HG03159 (cell line): ENCODE data around the gene RGS3.
"Not testable (repeated sequence)": the region's sequence is repeated elsewhere in the genome, so short reads cannot be mapped to it uniquely, and the experiment has no call there.

Experiments
- ATAC-seq: cut with Tn5 transposase; IDR thresholded peaks from one replicate; pipeline ENCODE4 v1.9.1; 2021; ENCODE audit warnings: mild to moderate bottlenecking, moderate library complexity; ENCODE audit not compliant: unreplicated experiment

The RGS3 gene

DNA sequence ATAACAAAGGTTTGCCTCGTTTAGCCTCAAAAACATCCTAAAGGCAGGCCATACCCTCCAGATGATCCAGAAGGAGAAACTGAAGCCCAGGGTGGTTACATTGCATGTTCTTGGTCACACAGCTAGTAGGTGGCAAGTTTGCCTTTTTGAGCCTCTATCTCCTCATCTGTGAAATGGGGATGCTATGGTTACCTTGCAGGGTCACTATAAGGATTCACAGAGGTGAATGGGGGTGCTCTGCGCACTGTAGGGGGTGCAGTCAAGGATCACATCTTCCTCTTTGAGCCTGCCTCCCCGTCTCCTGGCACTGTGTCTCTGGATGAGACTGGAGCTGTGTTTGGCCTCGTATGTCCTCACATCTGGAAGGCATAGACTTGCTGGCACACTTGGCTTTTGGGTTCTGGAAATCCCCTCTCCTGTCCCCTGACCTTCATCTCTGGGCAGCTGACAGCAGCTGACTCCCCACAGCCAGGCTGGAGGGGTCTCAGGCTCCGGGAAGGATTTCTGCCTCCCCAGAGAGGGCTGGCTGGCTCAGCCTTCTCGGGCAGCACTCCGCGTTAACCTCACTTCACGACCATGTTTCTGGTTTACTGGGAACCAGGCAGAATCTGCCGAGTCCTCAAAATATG lies 167.7 kb downstream of the RGS3 start:
- no peak for ATAC-seq

DNA sequence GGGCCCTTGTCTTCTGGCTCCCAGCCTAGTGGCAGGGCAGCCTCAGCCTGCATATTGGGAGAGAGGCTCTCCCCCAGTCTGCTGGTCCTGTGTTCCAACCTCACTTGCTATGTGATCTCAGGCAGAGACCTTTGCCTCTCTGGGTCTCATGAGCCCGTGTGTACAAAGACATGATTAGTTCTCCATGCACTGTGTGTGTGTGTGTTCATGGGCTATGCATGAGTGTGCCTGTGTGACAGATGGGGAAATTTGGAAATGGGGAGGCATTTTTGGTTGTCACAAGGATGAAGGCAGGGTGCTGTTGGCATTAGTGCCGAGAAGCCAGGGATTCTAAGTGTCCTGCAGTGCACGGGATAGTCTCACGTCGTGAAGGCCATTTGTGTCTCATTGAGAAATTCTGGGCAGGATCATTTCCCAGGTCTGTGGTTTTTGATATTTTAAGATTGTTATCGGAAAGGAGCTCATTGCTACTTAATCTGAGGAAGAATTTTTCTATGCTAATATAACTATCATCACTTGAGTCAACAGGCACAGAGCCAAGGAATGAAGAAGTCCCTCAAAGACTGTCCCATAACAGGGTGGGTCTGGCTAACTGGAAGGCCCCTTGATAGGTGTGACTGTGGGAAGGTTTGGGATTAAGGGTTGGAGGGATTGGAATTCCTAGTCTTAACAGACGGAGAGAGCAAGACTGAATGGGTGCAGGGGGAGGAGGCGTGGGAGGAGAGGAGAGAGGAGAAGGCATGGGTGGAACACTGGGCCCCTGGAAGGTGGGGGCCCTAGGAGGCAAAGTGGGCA lies 168.5 kb downstream of the RGS3 start:
- ATAC-seq: no peak

DNA sequence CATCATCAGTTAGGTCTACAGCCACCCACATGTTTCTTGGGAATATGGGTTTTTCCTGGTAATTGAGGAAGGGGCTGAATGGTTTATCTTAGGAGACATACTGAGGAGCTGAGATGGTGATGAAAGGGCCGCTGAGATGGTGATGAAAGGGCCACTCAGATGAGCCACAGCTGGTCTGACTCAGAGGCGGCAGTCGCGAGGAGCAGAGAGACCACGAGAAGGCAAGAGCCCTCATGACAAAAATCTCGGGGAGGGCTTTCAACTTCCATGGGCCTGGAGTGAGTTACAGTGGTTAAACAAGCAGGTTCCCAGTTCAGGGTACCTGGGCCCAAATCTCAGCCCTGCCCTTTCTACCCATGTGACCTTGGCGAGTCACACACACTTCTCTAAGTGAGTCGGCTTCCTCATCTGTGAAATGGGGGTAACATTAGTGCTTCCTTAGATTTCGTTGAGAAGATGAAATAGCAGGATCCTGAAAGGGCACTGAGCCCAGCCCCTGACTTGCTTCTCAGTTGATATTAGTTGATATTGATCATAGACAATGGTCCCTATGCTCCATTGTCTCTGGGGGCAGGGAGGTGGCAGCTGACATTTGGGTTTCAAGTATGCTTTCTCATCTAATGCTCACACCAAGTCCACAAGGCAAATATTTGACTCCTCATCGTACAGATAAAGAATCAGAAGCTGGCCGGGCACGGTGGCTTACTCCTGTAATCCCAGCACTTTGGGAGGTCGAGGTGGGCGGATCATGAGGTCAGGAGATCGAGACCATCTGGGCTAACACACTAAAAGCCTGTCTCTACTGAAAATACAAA lies 169.5 kb downstream of the RGS3 start:
- no peak for ATAC-seq

DNA sequence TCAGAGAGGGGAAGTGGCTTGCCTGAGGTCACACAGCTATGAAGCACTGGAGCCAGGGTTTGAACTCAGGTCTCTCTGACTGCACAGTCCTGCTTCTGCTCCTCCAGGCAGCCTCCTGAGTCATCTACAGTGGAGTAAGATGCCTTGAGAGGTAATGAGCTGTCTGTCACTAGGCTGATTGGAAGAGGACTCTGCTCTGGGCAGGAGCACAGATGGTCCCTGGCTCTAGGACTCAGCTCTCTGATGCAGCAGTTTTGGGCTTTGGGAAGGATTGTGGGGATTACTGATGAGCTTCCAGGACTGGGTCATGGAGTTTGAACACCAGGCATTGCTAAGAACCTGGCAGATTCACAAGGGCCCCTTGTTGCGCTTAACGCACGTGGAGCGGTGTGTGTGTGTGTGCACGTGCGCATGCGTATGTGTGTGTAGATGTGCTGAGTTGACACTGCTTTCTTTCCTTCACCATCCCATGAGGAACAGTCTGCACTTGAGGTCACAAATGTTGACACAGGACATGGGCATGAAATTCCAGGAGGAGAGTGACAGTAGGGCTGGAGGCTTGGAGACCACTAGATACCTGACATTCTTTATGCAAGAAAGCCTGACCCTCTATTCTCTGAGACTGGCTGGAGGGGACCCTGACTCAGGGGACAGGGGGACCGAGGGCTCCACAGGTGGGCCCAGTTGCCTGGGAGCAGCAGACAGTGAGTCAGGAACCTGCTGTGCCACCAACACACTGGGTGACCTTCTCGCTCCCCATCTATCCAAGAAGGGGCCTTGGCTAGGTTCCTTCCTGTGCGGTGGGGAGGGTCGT lies 170.5 kb downstream of the RGS3 start:
- no peak for ATAC-seq

GRCh38 chr9:113634596-113635515 lies 171.3 kb downstream of the RGS3 start:
- no peak for ATAC-seq

GRCh38 chr9:113635586-113635985 lies 172.1 kb downstream of the RGS3 start:
- no peak for ATAC-seq

- no peak for ATAC-seq
Observed at GRCh38 chr9:113636165-113636564, 172.6 kb downstream of the RGS3 start.

- ATAC-seq: no peak
Observed at GRCh38 chr9:113636693-113637092, 173.2 kb downstream of the RGS3 start.

DNA sequence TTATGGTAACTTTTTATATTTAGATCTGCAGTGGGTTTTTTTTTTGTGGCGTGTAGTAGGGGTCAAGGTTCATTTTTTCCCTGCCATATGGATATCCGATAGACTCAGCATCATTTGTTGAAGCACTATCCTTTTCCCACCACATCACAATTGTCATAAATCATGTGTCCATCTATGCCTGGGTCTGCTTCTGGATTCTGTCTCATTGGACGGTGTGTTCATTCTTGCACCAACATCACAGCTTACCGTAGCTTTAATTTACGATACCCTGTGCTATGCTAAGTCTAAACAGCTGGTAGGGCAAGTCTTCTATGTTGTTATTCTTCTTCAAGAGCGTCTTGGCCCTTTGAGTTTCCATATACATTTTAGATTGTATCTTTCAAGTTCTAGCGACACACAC lies 175.0 kb downstream of the RGS3 start:
- ATAC-seq: no peak

DNA sequence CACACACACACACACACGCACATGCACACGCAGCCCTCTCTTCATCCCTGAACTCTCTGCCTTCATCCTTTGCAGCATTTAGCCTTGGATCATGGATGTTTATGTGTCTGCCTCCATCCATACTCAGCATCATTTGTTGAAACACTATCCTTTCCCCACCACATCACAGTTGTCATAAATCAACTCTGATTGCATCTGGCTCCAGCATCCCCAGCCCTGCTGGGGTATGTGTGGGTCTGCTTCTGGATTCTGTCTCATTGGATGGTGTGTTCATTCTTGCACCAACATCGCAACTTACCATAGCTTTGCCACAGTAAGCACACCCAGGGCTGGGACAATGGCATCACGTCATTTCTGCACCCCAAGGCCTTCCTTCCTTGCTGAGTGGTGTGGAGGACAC lies 175.4 kb downstream of the RGS3 start:
- ATAC-seq: no peak

DNA sequence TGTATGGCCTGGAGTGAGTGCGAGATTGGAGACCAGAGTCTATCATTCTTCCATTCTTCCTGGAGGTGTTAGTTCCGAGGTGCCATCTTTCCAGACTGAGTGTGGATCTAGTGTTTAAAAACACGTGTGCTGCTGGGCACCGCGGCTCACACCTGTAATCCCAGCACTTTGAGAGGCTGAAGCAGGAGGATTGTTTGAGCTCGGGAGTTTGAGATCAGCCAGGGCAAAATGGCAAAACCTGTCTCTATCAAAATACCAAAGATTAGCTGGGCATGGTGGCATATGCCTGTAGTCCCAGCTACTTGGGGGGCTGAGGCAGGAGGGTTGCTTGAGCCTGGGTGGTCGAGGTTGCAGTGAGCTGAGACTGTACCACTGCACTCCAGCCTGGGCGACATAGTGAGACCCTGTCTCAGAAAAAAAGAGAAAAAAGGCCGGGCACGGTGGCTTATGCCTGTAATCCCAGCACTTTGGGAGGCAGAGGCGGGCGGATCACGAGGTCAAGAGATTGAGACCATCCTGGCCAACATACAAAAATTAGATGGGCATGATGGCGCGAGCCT lies 176.0 kb downstream of the RGS3 start:
- not testable (repeated sequence) for ATAC-seq

DNA sequence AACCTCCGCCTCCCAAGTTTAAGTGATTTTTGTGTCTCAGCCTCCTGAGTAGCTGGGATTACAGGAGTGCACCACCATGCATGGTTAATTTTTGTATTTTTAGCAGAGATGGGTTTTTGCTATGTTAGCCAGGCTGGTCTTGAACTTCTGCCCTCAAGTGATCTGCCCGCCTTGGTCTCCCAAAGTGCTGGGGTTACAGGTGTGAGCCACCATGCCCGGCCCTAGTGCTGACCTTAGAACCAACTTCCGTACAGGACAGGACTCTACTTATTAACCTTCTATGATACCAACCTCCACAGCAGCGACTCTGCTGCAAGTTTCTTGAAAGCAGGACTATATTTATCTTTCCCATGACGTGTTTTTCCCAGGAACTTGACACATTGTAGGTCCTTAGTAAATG lies 176.9 kb downstream of the RGS3 start:
- no peak for ATAC-seq

DNA sequence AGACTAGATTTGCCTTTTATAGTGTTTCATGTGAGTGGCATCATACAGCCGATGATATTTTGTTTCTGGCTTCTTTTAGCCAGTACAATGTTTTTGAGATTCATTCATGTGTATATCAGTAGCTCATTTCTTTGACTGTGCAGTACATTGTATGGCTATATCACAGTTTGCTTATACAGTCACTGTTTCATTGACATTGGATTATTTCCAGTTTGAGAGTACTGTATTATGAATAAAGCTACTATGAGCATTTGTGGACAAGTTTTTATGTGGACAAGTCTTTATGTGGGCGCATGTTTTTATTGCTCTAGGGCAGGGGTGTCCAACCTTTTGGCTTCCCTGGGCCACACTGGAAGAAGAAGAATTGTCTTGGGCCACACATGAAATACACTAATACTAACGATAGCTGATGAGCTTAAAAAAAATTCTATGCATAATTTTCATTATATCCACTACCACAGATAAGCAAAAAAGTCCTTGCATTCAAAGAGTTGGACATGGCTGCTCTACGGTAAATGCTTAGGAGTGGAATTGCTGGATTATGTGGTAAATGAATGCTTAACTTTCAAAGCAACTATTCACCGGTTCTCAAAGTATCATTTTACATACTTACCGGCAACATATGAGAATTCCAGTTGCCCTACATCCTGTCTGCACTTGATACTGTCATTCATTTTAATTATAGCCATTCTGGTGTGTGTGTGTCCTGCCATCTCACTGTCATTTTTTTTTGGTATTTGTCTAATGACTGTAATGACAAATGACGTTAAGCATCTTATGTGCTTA lies 177.8 kb downstream of the RGS3 start:
- no peak for ATAC-seq

- no peak for ATAC-seq
Observed at GRCh38 chr9:113644321-113644720, 180.8 kb downstream of the RGS3 start.

DNA sequence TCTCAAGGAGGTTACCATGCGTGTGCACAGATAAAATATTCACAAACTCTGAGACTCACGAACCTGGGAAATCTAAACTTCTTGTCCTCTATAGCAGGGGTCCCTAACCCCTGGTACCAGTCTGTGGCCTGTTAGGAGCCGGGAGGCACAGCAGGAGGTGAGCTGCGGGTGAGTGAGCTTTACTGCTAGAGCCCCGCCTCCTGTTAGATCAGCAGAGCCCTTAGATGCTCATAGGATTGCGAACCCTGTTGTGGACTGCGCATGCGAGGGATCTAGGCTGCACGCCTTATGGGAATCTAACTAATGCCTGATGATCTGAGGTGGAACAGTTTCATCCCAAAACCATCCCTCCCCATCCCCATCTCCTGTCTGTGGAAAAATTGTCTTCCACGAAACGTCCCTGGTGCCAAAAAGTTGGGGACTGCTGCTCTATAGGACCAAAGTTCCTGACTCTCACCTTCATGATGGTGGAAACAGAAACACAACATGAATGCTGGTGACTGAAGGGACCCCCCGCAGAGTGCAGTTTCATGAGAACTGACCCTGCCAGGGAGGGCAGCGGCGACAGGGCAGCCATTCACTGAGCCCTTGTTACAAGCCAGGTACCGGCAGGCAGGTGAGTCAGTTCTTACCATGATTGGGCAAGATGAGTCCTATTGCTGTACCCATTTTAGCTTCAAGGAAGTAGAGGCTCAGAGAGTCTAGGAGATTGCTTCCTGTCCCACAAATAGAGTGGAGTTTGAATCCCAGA lies 181.9 kb downstream of the RGS3 start:
- ATAC-seq: no peak

- no peak for ATAC-seq
Observed at GRCh38 chr9:113645978-113646253, 182.4 kb downstream of the RGS3 start.

GRCh38 chr9:113646491-113646890 lies 183.0 kb downstream of the RGS3 start:
- ATAC-seq: no peak
